GM12878 (cell line): Measurements from ENCODE around the gene CEP170B. TPM values are rescaled to one million over a fixed set of nuclear protein-coding genes. Genes with fewer than 3 reads are reported as not detected.

Experiments
- ATAC-seq: fragments of 200-7000 bp; cut with Tn5 transposase; 3 replicates; pipeline ENCODE4 v1.9.1; 2020; ENCODE audit warnings: mild to moderate bottlenecking, moderate library complexity
- BruUV-seq: library from RNA; stranded (reverse); fragments of 400-500 nt; replicated peaks from 2 replicates; lab custom pipeline; 2021; lab: Mats Ljungman, UMichigan
- CTCF ChIA-PET: fragments of 300-600 bp; sonication (Branson Sonifier 250); formaldehyde crosslinking; extraction: SDS; loops from one replicate; lab custom pipeline; 2021; ENCODE audit warnings: inconsistent platforms; lab: Yijun Ruan, JAX
- POLR2A ChIA-PET: fragments of 350-600 bp; formaldehyde crosslinking; extraction: SDS; loops from one replicate; lab custom pipeline; 2021; ENCODE audit warnings: inconsistent platforms; lab: Charles Lee
- RAD21 ChIA-PET: fragments of 300-600 bp; sonication (Branson Sonifier 250); formaldehyde crosslinking; loops from one replicate; lab custom pipeline; 2023; ENCODE audit warnings: antibody characterized with exemption; ENCODE audit not compliant: unreplicated experiment; lab: Charles Lee
- SMC1A ChIA-PET: fragments of 300-600 bp; sonication (Branson Sonifier 250); formaldehyde crosslinking; loops from one replicate; lab custom pipeline; 2023; ENCODE audit not compliant: unreplicated experiment, uncharacterized antibody; lab: Charles Lee
- DNase-seq: peaks from one replicate; pipeline ENCODE4 v3.0.0-alpha.2; 2011; ENCODE audit warnings: low read depth, low spot score
- FAIRE-seq: peaks from 3 replicates; lab custom pipeline; 2011; peaks lifted over from hg19 to GRCh38; lab: Jason Lieb, UNC
- H2AFZ ChIP-seq: 2 replicates; pipeline ENCODE4 v1.6.0; 2011; ENCODE audit warnings: low read depth, low read length, control low read depth; ENCODE audit not compliant: control insufficient read depth
- H3K27ac ChIP-seq: 2 replicates; pipeline ENCODE4 v1.5.1; 2011; ENCODE audit warnings: control low read depth; ENCODE audit not compliant: control insufficient read depth, insufficient read depth
- H3K27me3 ChIP-seq, 2 experiments: replicated peaks in 1 of 2; 2 replicates each; pipeline versions ENCODE4 v1.6.0 to v1.6.1; 2011; ENCODE audit warnings: low read length in 1 of 2; ENCODE audit not compliant: control insufficient read depth in 2 of 2, insufficient read depth in 2 of 2
- H3K36me3 ChIP-seq, 2 experiments: 2 replicates each; pipeline ENCODE4 v1.5.1; 2011; ENCODE audit warnings: low read length in 1 of 2; ENCODE audit not compliant: control insufficient read depth in 2 of 2, insufficient read depth in 2 of 2
- H3K4me1 ChIP-seq: 2 replicates; pipeline ENCODE4 v1.6.1; 2011; ENCODE audit warnings: mild to moderate bottlenecking, low read length, moderate library complexity, mixed read lengths; ENCODE audit not compliant: control insufficient read depth, insufficient read depth
- H3K4me2 ChIP-seq: 2 replicates; pipeline ENCODE4 v1.6.0; 2011; ENCODE audit warnings: control low read depth; ENCODE audit not compliant: control insufficient read depth, insufficient read depth
- H3K4me3 ChIP-seq: fragments of 200-600 bp; sonication (generic); 2 replicates; pipeline ENCODE4 v1.5.1; 2016
- H3K79me2 ChIP-seq: 2 replicates; pipeline ENCODE4 v1.6.0; 2011; ENCODE audit warnings: low read length; ENCODE audit not compliant: control insufficient read depth, insufficient read depth
- H3K9ac ChIP-seq: 2 replicates; pipeline ENCODE4 v1.8.0; 2011; ENCODE audit warnings: low read length, control low read depth, mixed read lengths; ENCODE audit not compliant: control insufficient read depth, insufficient read depth
- H3K9me3 ChIP-seq: replicated peaks from 3 replicates; pipeline ENCODE4 v1.5.1; 2011; ENCODE audit warnings: mild to moderate bottlenecking, low read length; ENCODE audit not compliant: control insufficient read depth, insufficient read depth
- H4K20me1 ChIP-seq: 2 replicates; pipeline ENCODE4 v1.6.0; 2011; ENCODE audit not compliant: control insufficient read depth, insufficient read depth
- ASH2L ChIP-seq: fragments of 300-600, 200-600 bp; sonication (generic); IDR thresholded peaks from 2 replicates; pipeline ENCODE4 v1.6.1; 2017; ENCODE audit warnings: low read depth, mild to moderate bottlenecking, borderline replicate concordance
- ATF3 ChIP-seq: IDR thresholded peaks from 2 replicates; pipeline ENCODE4 v1.6.1; 2011; ENCODE audit warnings: low read depth, mild to moderate bottlenecking, low read length, moderate library complexity, borderline replicate concordance; ENCODE audit errors: extremely low read depth
- CBX5 ChIP-seq: sonication (generic); IDR thresholded peaks from 2 replicates; pipeline ENCODE4 v1.6.1; 2016; ENCODE audit warnings: low read depth, moderate library complexity, mild to moderate bottlenecking, inconsistent platforms
- CHD1 ChIP-seq: IDR thresholded peaks from 2 replicates; pipeline ENCODE4 v1.6.1; 2012; ENCODE audit warnings: low read depth, low read length, improper control_type of control experiment
- IKZF1 ChIP-seq: fragments of 450-650 bp; conservative IDR thresholded peaks from 2 replicates; pipeline ENCODE4 v1.6.1; 2017; ENCODE audit warnings: antibody characterized with exemption, mild to moderate bottlenecking
- MTA3 ChIP-seq: IDR thresholded peaks from 2 replicates; pipeline ENCODE4 v1.6.1; 2012; ENCODE audit warnings: low read length, inconsistent platforms, borderline replicate concordance
- MXI1 ChIP-seq: fragments of 150-350 bp; IDR thresholded peaks from 2 replicates; pipeline ENCODE4 v1.6.1; 2011; ENCODE audit warnings: low read depth, mild to moderate bottlenecking, inconsistent platforms, low read length, improper control_type of control experiment
- NBN ChIP-seq: fragments of 450-650 bp; IDR thresholded peaks from 2 replicates; pipeline ENCODE4 v1.6.1; 2016
- RELA ChIP-seq: fragments of 450-650 bp; IDR thresholded peaks from 2 replicates; pipeline ENCODE4 v1.8.0; 2014; ENCODE audit warnings: borderline replicate concordance; ENCODE audit not compliant: partially characterized antibody
- SREBF1 ChIP-seq: IDR thresholded peaks from 2 replicates; pipeline ENCODE4 v1.6.1; 2012; ENCODE audit warnings: mild to moderate bottlenecking, low read length
- STAT1 ChIP-seq: fragments of 450-650 bp; conservative IDR thresholded peaks from 2 replicates; pipeline ENCODE4 v1.6.1; 2014; ENCODE audit warnings: antibody characterized with exemption, mild to moderate bottlenecking
- ZBTB40 ChIP-seq: fragments of 450-650 bp; IDR thresholded peaks from 2 replicates; pipeline ENCODE4 v1.6.1; 2016; ENCODE audit warnings: mild to moderate bottlenecking, moderate library complexity, borderline replicate concordance
- WGBS: methylation state at CpG from one replicate; pipeline ENCODE4 v1.1.6; 2016; ENCODE audit warnings: low lambda C conversion rate; ENCODE audit not compliant: insufficient replicate concordance, insufficient coverage; ENCODE audit errors: missing lambda C conversion rate; 5-methylcytosine and 5-hydroxymethylcytosine counted together
- in situ Hi-C: fragments of 300-500 bp; cut with MboI; formaldehyde crosslinking; loops from 9 replicates; pipeline ENCODE4 v1.14.3; 2018; ENCODE audit warnings: mixed read lengths
- intact Hi-C: fragments of 100-400 bp; cut with micrococcal nuclease; formaldehyde crosslinking; loops from one replicate; pipeline ENCODE4 v1.14.2; 2022; ENCODE audit not compliant: unreplicated experiment
- polyA plus RNA-seq, 11 experiments: library from polyadenylated mRNA; depleted of rRNA in 4 of 11; unstranded in 6 of 11; stranded (reverse) in 5 of 11; fragments of >200 nt; fragmentation: Nextera tagmentation in 4 of 11; fragmentation: Illumina TruSeq in 1 of 11; extraction: Ambion mirVana in 4 of 11; extraction: Trizol in 1 of 11; gene quantifications; 1 replicate in 1 of 11; 2 replicates in 10 of 11; pipeline versions ENCODE4 v1.2.1 to v1.2.3, GENCODE V29; 2011 to 2016; ENCODE audit warnings: inconsistent platforms in 2 of 11, missing spikeins in 2 of 11, low read depth in 1 of 11
- total RNA-seq, 4 experiments: library from RNA; depleted of rRNA in 3 of 4; stranded (reverse); fragments of >200 nt in 3 of 4; fragmentation: Illumina TruSeq in 1 of 4; extraction: Trizol in 1 of 4; gene quantifications; 2 replicates each; pipeline versions ENCODE4 v1.2.1 to v1.2.3, GENCODE V29; 2013 to 2021

The CEP170B gene
- total and polyA plus RNA-seq, 10 of the 15 experiments (the other 5 are each of a cell fraction or from before 2014, with no cell fraction given), result 0.01 to 0.44 (median 0.05) TPM; not detected in 4

GRCh38 chr14:104822821-104823615 lies 42.0 kb upstream of the CEP170B start:
- no peak for ATAC-seq
- SMC1A ChIA-PET, result no interaction called here
- TF ChIP-seq CBX5 (no peak), MTA3 (no peak), IKZF1 (no peak), NBN (no peak)
- TF ChIP-seq, all 136 proteins: peak for 0
- peaks cover 0 to 3% of the 10 kb centered on the region in 2 experiments; a peak in 1 of 4 replicates for H3K27me3 ChIP-seq
- no peaks in the 10 kb centered on the region for H4K20me1 ChIP-seq
- H3K4me2 ChIP-seq, result no peak overlapping the region
- H3K9ac ChIP-seq, result no peak overlapping the region
- H3K36me3 ChIP-seq, result no peaks in the 10 kb centered on the region
- in situ Hi-C loops (loop anchor here (5.0 kb wide), 1 partner anchor 56 kb away; no protein-coding TSS in a partner anchor), intact Hi-C loops (no loop called here)
- 75% methylated on average over 22 of the region's 22 CpGs for WGBS
- ChIA-PET RAD21 (no interaction called here), POLR2A (no interaction called here), CTCF (no interaction called here)
- no peak overlapping the region for H3K4me3 ChIP-seq
- H2AFZ ChIP-seq, result no peak overlapping the region
- H3K27ac ChIP-seq, result no peak overlapping the region
- H3K9me3 ChIP-seq, result no peaks in the 10 kb centered on the region; the same call in 2 of the 3 replicates
- H3K79me2 ChIP-seq, result no peaks in the 10 kb centered on the region
- peaks cover 5% of the 10 kb centered on the region; the same call in 1 of the 2 replicates for H3K4me1 ChIP-seq
- DNase-seq (no peak), FAIRE-seq (no peak)
- no TSS peak for BruUV-seq

GRCh38 chr14:104824353-104824997 lies 40.6 kb upstream of the CEP170B start:
- intact Hi-C loops, result no loop called here
- FAIRE-seq (no peak), DNase-seq (no peak), ATAC-seq (no peak)
- CTCF ChIA-PET, result no interaction called here
- no peak overlapping the region for H2AFZ ChIP-seq
- H3K4me3 ChIP-seq, result no peak overlapping the region
- RAD21 ChIA-PET, result no interaction called here
- 85% methylated on average over 2 of the region's 2 CpGs for WGBS
- H3K9ac ChIP-seq, result no peak overlapping the region
- POLR2A ChIA-PET, result no interaction called here
- H3K27ac ChIP-seq, result no peak overlapping the region
- H3K79me2 ChIP-seq, result no peaks in the 10 kb centered on the region
- no peaks in the 10 kb centered on the region for H4K20me1 ChIP-seq
- SMC1A ChIA-PET, result interaction anchor here (2.0 kb wide), 1 partner anchor 59 kb away, joined by 4 read pairs; no protein-coding TSS in a partner anchor
- peaks cover 5% of the 10 kb centered on the region; the same call in 1 of the 2 replicates for H3K4me1 ChIP-seq
- no peaks in the 10 kb centered on the region; the same call in 2 of the 3 replicates for H3K9me3 ChIP-seq
- H3K27me3 ChIP-seq, result peaks cover 0 to 3% of the 10 kb centered on the region in 2 experiments; a peak in 1 of 4 replicates
- BruUV-seq, result no TSS peak
- no peak overlapping the region for H3K4me2 ChIP-seq
- H3K36me3 ChIP-seq, result no peaks in the 10 kb centered on the region
- in situ Hi-C loops, result loop anchor here (5.0 kb wide), 1 partner anchor 57 kb away; no protein-coding TSS in a partner anchor
- no peak for TF ChIP-seq RELA
- no peak for TF ChIP-seq ATF3
- no peak for TF ChIP-seq MXI1
- no peak for TF ChIP-seq CHD1
- TF ChIP-seq SREBF1, result no peak
- no peak for TF ChIP-seq ZBTB40
- TF ChIP-seq ASH2L, result no peak
- no peak for TF ChIP-seq STAT1
